Activated naive CD4-positive, alpha-beta T cell treated with anti-CD3 and anti-CD28 coated beads for 36 hours (primary cell): Measurements from ENCODE around the gene LRRC18. TPM values are rescaled to one million over a fixed set of nuclear protein-coding genes. Genes with fewer than 3 reads are reported as not detected.

Experiments
- CTCF ChIA-PET: fragments of 350-600 bp; sonication (Branson Sonifier 250); formaldehyde crosslinking; loops from one replicate; lab custom pipeline; 2021; ENCODE audit warnings: antibody characterized with exemption; lab: Charles Lee
- DNase-seq: peaks from one replicate; pipeline ENCODE4 v3.0.0-alpha.2; 2020
- H3K27ac Mint-ChIP-seq: one replicate; pipeline ENCODE4 v1.8.0; 2021; ENCODE audit warnings: mild to moderate bottlenecking, mixed read lengths
- H3K27me3 Mint-ChIP-seq: one replicate; pipeline ENCODE4 v1.8.0; 2021; ENCODE audit warnings: low read depth, mixed read lengths
- H3K36me3 Mint-ChIP-seq: one replicate; pipeline ENCODE4 v1.8.0; 2021; ENCODE audit warnings: low read depth, mixed read lengths
- H3K4me1 Mint-ChIP-seq: one replicate; pipeline ENCODE4 v1.8.0; 2021; ENCODE audit warnings: low read depth, mixed read lengths
- H3K4me3 Mint-ChIP-seq: one replicate; pipeline ENCODE4 v1.8.0; 2021; ENCODE audit warnings: mild to moderate bottlenecking, moderate library complexity, mixed read lengths
- H3K9me3 Mint-ChIP-seq: one replicate; pipeline ENCODE4 v1.8.0; 2021; ENCODE audit warnings: mixed read lengths
- intact Hi-C: fragments of 100-400 bp; cut with micrococcal nuclease; formaldehyde crosslinking; loops from one replicate; pipeline ENCODE4 v1.15.1; 2023
- total RNA-seq, 2 experiments: library from RNA; stranded (reverse); gene quantifications; one replicate each; pipeline ENCODE4 v1.2.3, GENCODE V29; 2021

The LRRC18 gene
- total RNA-seq, 2 experiments from 2014 or later: not detected

GRCh38 chr10:48926764-48927540, 12.7 kb downstream of the LRRC18 start:
- H3K9me3 Mint-ChIP-seq: no peaks in the 10 kb centered on the region
- intact Hi-C loops: no loop called here
- H3K36me3 Mint-ChIP-seq: no peaks in the 10 kb centered on the region
- CTCF ChIA-PET: no interaction called here
- no peak overlapping the region for H3K4me3 Mint-ChIP-seq
- H3K4me1 Mint-ChIP-seq: no peaks in the 10 kb centered on the region
- H3K27ac Mint-ChIP-seq: no peak overlapping the region
- H3K27me3 Mint-ChIP-seq: no peaks in the 10 kb centered on the region
- no peak for DNase-seq

GRCh38 chr10:48926255-48926654, 13.4 kb downstream of the LRRC18 start:
- no peaks in the 10 kb centered on the region for H3K27me3 Mint-ChIP-seq
- H3K36me3 Mint-ChIP-seq: no peaks in the 10 kb centered on the region
- no peak for DNase-seq
- no peak overlapping the region for H3K27ac Mint-ChIP-seq
- CTCF ChIA-PET: no interaction called here
- intact Hi-C loops: no loop called here
- H3K9me3 Mint-ChIP-seq: no peaks in the 10 kb centered on the region
- H3K4me1 Mint-ChIP-seq: no peaks in the 10 kb centered on the region
- H3K4me3 Mint-ChIP-seq: no peak overlapping the region

- no peak for DNase-seq
Observed at GRCh38 chr10:48924988-48925387, 14.7 kb downstream of the LRRC18 start.

GRCh38 chr10:48923748-48924147, 15.9 kb downstream of the LRRC18 start:
- H3K27me3 Mint-ChIP-seq: no peaks in the 10 kb centered on the region
- no peak for DNase-seq
- no peaks in the 10 kb centered on the region for H3K9me3 Mint-ChIP-seq
- H3K27ac Mint-ChIP-seq: no peak overlapping the region
- H3K36me3 Mint-ChIP-seq: no peaks in the 10 kb centered on the region
- intact Hi-C loops: no loop called here
- no peaks in the 10 kb centered on the region for H3K4me1 Mint-ChIP-seq
- CTCF ChIA-PET: no interaction called here
- no peak overlapping the region for H3K4me3 Mint-ChIP-seq

More at GRCh38 chr10:48924988-48925387, 14.7 kb downstream of the LRRC18 start:
- Mint-ChIP-seq H3K4me1 (no peaks in the 10 kb centered on the region), H3K27ac (no peak overlapping the region), H3K4me3 (no peak overlapping the region), H3K9me3 (no peaks in the 10 kb centered on the region), H3K36me3 (no peaks in the 10 kb centered on the region), H3K27me3 (no peaks in the 10 kb centered on the region)
- intact Hi-C loops: no loop called here
- CTCF ChIA-PET: no interaction called here

- Mint-ChIP-seq H3K9me3 (no peaks in the 10 kb centered on the region), H3K4me3 (no peak overlapping the region), H3K36me3 (no peaks in the 10 kb centered on the region), H3K27me3 (peaks cover 4% of the 10 kb centered on the region), H3K4me1 (no peaks in the 10 kb centered on the region), H3K27ac (no peak overlapping the region)
- intact Hi-C loops: no loop called here
- CTCF ChIA-PET: no interaction called here
- DNase-seq: no peak
Observed at GRCh38 chr10:48913674-48914073, 26.0 kb downstream of the LRRC18 start.

- H3K36me3 Mint-ChIP-seq: no peaks in the 10 kb centered on the region
- DNase-seq: no peak
- intact Hi-C loops: no loop called here
- no peaks in the 10 kb centered on the region for H3K9me3 Mint-ChIP-seq
- H3K4me3 Mint-ChIP-seq: no peak overlapping the region
- CTCF ChIA-PET: no interaction called here
- no peaks in the 10 kb centered on the region for H3K27me3 Mint-ChIP-seq
- H3K4me1 Mint-ChIP-seq: no peaks in the 10 kb centered on the region
- no peak overlapping the region for H3K27ac Mint-ChIP-seq
Observed at GRCh38 chr10:48910548-48910947, 29.1 kb downstream of the LRRC18 start.

- Mint-ChIP-seq H3K27ac (no peak overlapping the region), H3K36me3 (no peaks in the 10 kb centered on the region), H3K27me3 (no peaks in the 10 kb centered on the region), H3K4me3 (no peak overlapping the region), H3K9me3 (no peaks in the 10 kb centered on the region), H3K4me1 (no peaks in the 10 kb centered on the region)
- CTCF ChIA-PET: no interaction called here
- DNase-seq: no peak
- intact Hi-C loops: no loop called here
Observed at GRCh38 chr10:48907730-48908129, 31.9 kb downstream of the LRRC18 start.

- H3K9me3 Mint-ChIP-seq: no peaks in the 10 kb centered on the region
- no peaks in the 10 kb centered on the region for H3K36me3 Mint-ChIP-seq
- DNase-seq: no peak
- CTCF ChIA-PET: no interaction called here
- H3K4me3 Mint-ChIP-seq: no peak overlapping the region
- H3K27me3 Mint-ChIP-seq: no peaks in the 10 kb centered on the region
- H3K4me1 Mint-ChIP-seq: no peaks in the 10 kb centered on the region
- no peak overlapping the region for H3K27ac Mint-ChIP-seq
- intact Hi-C loops: no loop called here
Observed at GRCh38 chr10:48906841-48907240, 32.8 kb downstream of the LRRC18 start.

- no peaks in the 10 kb centered on the region for H3K9me3 Mint-ChIP-seq
- H3K27me3 Mint-ChIP-seq: no peaks in the 10 kb centered on the region
- H3K36me3 Mint-ChIP-seq: no peaks in the 10 kb centered on the region
- DNase-seq: no peak
- CTCF ChIA-PET: no interaction called here
- no peak overlapping the region for H3K27ac Mint-ChIP-seq
- intact Hi-C loops: no loop called here
- H3K4me1 Mint-ChIP-seq: no peaks in the 10 kb centered on the region
- H3K4me3 Mint-ChIP-seq: no peak overlapping the region
Observed at GRCh38 chr10:48905311-48905710, 34.3 kb downstream of the LRRC18 start.

GRCh38 chr10:48904861-48905260, 34.8 kb downstream of the LRRC18 start:
- CTCF ChIA-PET: no interaction called here

GRCh38 chr10:48903151-48903550, 36.5 kb downstream of the LRRC18 start:
- H3K27ac Mint-ChIP-seq: no peak overlapping the region
- H3K36me3 Mint-ChIP-seq: no peaks in the 10 kb centered on the region
- H3K4me3 Mint-ChIP-seq: no peak overlapping the region
- DNase-seq: no peak
- intact Hi-C loops: no loop called here
- H3K9me3 Mint-ChIP-seq: no peaks in the 10 kb centered on the region
- H3K4me1 Mint-ChIP-seq: no peaks in the 10 kb centered on the region
- no peaks in the 10 kb centered on the region for H3K27me3 Mint-ChIP-seq
- CTCF ChIA-PET: interaction anchor here (0.6 kb wide), 1 partner anchor 498 kb away, joined by 3 read pairs; no protein-coding TSS in a partner anchor

More at GRCh38 chr10:48904861-48905260, 34.8 kb downstream of the LRRC18 start:
- Mint-ChIP-seq H3K27me3 (no peaks in the 10 kb centered on the region), H3K36me3 (no peaks in the 10 kb centered on the region), H3K27ac (no peak overlapping the region), H3K4me1 (no peaks in the 10 kb centered on the region), H3K9me3 (no peaks in the 10 kb centered on the region), H3K4me3 (no peak overlapping the region)
- no peak for DNase-seq
- intact Hi-C loops: no loop called here

GRCh38 chr10:48902096-48902495, 37.5 kb downstream of the LRRC18 start:
- Mint-ChIP-seq H3K9me3 (no peaks in the 10 kb centered on the region), H3K36me3 (no peaks in the 10 kb centered on the region), H3K4me3 (no peak overlapping the region), H3K27ac (no peak overlapping the region), H3K4me1 (no peaks in the 10 kb centered on the region), H3K27me3 (no peaks in the 10 kb centered on the region)
- intact Hi-C loops: no loop called here
- no peak for DNase-seq
- CTCF ChIA-PET: no interaction called here

GRCh38 chr10:48901319-48901718, 38.3 kb downstream of the LRRC18 start:
- no peaks in the 10 kb centered on the region for H3K27me3 Mint-ChIP-seq
- CTCF ChIA-PET: no interaction called here

More at GRCh38 chr10:48901319-48901718, 38.3 kb downstream of the LRRC18 start:
- intact Hi-C loops: no loop called here
- no peaks in the 10 kb centered on the region for H3K36me3 Mint-ChIP-seq
- H3K27ac Mint-ChIP-seq: no peak overlapping the region
- no peak for DNase-seq
- no peaks in the 10 kb centered on the region for H3K9me3 Mint-ChIP-seq
- no peaks in the 10 kb centered on the region for H3K4me1 Mint-ChIP-seq
- H3K4me3 Mint-ChIP-seq: no peak overlapping the region
